Stimulated activated CD4-positive, alpha-beta T cell treated with anti-CD3 and anti-CD28 coated beads, Interleukin-1b, Interleukin-23, amount 100 ng/mL, for 48 hours (primary cell): ENCODE measurements around the gene CACNG4.

Experiments used
- DNase-seq: peaks from one replicate; pipeline ENCODE4 v3.0.0-alpha.2; 2020

Gene CACNG4

DNA sequence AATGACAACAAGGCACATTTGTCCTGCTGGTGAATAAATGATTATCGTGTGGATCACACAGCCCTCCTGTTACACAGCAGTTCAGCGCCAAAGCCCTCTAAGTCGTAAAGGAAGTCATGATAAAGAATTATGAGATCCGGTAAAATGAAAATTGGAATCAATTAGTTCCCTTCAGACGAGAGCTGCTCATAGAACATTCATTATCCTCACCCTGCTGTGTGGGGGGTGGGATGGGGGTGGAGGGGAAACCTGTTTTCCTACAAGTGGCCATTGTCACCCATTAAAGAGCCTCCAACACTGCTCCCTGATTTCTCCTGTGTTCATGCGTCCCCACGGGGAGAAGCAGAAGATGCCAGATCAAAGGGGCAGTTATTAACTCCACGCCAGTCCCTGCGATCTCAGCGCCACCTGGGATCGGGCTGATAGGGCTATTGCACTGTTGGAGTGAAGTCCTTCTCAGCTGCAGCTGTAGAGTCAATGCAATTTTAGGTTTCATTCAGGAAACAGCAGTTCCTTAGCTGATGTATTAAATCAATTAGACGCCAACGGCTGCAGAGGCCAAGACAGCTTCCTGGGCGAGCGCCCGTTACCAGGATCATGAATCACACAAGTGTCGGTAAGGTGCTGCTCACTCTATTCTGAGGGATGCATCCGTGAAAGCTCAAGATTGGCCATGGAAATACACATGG lies 19.2 kb upstream of the CACNG4 start:
- no peak for DNase-seq

DNA sequence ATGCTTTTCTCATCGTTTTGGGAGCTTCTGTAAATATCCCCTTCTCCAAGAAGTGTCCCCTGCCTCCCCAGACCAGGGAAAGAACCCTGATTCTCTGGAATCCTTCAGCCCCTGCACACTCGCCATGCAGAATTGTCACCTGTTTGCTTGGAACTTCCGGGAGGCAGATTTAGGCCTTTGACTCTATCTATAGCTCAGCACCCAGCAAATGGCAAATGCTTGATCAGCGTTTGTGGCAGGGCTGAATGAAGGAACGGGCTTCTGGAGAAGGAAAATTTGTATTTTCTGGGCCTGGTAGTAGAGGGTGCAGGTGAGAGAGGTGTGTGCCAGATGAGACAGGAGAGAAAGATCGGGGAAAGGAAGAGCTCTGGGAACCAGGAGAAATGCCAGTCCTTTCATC lies 18.3 kb upstream of the CACNG4 start:
- no peak for DNase-seq

DNA sequence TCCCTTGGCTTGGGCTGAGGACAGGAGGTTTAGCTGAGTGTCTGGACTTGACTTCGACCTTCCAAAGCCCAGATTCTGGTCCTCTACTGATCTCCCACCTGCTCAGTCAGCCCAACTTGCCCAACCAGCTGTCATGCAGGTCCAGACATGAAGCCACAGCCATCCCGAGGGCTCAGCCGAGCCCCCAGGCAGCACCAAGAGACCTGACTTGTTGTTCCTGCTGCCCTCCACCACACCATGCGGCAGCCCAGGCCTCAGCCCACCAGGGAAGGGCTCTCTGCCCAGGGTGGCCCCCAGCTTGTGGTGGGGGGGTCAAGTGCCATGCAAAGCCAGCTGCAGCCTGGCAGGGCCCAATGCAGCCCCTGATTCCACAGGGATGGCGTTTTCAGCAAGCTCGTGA lies 17.2 kb upstream of the CACNG4 start:
- DNase-seq, result no peak

DNA sequence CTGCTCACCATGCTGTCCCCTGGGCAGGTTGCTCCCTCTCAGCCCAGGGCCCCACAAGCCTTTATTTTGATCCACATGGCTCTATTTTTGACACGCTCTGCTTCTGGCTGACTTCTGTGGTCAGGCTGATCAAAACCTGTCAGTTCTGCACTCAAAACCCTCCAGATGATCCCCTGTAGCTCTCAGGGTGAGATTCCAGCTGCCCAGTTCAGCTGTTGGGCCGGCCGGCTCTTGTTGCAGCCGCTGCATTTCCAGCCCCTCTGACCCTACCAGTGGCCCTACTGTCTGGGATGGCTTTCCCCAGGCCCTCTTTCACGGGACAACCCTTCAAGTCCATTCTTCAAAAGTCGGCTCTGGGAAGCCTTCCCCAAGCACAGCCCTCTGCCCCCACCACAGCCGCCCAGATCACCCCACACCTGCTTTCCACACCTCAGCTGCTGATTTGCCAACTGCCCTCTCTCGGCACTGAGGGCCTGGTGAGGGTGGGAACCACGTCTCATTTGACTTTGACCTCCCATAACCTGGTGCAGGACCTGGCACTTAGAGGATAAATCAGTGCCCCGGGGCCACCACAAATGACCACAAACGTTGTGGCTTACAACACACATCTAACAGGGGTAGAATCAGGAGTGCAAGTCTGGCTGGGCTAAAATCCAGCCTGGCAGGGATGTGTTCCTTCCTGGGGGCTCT lies 16.3 kb upstream of the CACNG4 start:
- DNase-seq, result no peak

DNA sequence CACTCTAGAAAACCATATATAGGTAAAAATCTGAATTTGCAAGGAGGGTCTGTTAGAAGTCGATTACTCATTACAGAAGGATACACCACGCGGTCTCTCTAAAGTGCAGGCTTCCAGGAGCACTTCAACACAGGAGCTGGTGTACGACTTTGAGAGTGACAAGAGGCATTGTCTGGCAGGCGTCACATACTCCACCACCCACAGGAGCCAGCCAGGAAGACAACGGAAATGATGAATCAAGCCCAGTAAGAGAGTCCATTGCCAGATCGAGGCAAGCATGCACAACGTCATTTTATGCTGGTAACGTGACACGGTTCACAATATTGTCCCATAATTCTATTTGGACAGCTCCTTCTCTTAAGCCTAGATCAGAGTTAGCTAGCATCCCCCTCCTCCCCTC lies 15.0 kb upstream of the CACNG4 start:
- no peak for DNase-seq

DNA sequence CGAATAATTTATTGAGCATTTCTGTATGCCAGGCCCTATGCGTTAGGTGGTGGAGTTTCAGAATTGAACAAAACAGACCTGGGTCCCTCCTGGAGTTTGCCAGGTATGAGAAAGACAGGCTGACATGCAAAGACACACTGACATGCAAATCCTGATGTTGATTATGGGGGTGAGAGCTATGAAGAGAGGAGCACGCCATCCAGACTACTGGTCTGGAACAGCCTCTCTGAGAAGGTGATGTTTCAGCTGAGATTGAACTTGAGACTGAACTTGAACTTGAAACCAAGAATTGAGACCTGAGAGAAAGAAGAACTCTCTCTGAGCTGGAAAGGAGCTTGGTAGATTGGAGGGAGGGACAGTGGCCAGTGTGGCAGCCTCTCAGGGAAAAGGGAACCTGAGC lies 14.2 kb upstream of the CACNG4 start:
- DNase-seq, result no peak

DNA sequence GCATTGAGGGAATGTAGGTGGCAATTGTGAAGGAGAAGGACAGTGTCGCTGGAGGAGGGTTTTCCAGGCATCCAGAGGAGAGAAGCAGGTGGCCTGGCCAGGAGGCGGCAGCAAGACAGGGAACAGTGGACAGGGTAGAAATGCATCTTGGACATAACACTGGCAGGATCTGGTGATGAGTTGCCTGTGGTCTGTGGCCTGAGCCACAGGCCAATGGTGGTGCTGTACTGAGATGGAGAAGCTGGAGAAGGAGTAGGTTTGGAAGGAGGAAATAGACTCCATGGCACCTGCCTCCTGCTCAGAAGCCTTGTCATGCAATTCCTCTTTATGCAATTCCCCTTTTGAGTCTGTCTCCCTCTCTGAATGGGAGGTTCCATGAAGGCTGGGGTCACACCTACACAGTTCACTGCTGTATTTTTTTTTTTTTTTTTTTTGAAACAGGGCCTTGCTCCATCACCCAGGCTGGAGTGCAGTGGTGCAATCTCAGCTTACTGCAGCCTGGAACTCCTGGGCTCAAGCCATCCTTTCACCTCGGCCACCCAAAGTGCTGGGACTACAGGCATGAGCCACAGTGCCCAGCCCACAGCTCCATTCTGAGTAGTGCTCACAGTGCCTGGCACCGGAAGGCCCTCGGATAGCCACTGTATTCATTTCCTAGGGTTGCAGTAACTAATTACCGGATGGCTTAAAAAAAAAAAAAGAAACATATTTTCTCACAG lies 13.5 kb upstream of the CACNG4 start:
- no peak for DNase-seq

DNA sequence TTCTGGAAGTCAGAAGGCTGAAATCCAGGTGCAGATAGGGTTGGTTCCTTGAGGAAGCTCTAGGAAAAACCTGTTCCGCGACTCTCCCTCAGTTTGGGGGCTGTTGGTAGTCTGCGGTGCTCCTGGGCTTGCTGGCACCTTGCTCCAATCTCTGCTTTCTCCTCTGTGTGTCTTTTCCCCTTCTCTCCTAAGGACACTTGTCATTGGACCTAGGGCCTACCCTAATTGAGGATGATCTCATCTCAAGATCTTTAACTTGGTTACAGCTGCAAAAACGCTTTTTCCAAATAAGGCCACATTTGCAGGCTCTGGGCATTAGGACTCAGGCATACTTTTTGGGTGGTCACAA lies 12.9 kb upstream of the CACNG4 start:
- DNase-seq, result no peak

GRCh38 chr17:66952031-66952524 lies 12.4 kb upstream of the CACNG4 start:
- DNase-seq, result no peak

- DNase-seq, result no peak
These were observed 11.6 kb upstream of the CACNG4 start for GRCh38 chr17:66952681-66953629.

- DNase-seq, result no peak
These were observed 10.9 kb upstream of the CACNG4 start for GRCh38 chr17:66953630-66954020.

- DNase-seq, result no peak
These were observed 9.9 kb upstream of the CACNG4 start for GRCh38 chr17:66954632-66955031.

- no peak for DNase-seq
These were observed 8.7 kb upstream of the CACNG4 start for GRCh38 chr17:66955821-66956220.

- no peak for DNase-seq
These were observed 7.6 kb upstream of the CACNG4 start for GRCh38 chr17:66956941-66957340.

DNA sequence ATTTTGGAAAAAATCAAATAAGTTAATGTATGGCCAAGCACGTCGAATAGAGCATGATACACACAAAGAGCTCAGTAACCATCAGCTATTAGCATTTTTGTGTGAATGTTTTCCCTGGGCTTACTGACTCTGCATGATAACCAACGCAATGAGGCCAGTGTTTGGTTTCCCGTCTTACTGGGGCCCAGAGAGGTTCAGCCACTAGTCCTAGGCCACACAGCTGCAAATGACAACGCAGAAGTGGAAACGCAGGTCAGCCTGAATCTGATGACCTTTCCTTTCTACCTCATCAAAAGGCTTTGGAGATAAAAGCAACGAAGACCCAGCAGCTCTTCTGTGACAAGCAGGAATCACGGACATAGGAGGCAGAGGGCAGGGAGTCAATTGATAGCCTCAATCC lies 7.2 kb upstream of the CACNG4 start:
- DNase-seq, result no peak

- DNase-seq, result no peak
These were observed 6.4 kb upstream of the CACNG4 start for GRCh38 chr17:66957951-66958579.

DNA sequence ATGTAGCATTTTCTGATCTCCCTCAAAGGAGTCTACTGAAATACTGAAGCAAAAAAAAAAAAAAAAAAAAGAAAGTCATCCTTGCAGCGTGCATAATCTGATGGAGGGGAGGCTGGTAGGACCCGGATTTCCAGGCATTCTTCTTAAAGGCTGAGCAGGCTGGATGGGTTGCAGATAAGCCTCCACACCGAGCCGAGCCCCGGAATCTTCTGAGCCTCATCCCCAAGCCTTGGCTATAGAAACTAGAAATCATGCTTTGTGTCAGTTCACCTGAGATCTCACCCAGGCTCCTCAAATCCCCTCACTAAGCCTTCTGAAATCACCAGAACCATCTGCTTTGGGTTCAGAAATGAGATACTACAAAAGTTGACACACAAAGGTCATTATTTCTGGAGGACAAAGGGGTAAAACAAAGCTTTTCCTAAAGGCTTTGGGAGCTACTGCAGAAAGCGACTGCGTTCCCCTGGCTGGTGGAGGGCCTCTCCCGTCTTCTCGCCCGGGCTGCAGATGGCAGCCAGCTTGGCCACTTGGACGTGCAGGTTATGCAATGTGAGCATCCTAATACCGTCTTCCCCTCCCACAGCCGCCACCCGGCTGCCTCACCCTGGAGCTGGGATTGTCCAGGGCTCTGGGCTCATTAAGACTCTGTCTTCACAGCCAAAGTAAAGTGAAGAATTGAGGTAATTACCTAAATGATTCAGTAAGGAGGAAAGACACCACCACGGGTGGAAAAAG lies 4.7 kb upstream of the CACNG4 start:
- no peak for DNase-seq

DNA sequence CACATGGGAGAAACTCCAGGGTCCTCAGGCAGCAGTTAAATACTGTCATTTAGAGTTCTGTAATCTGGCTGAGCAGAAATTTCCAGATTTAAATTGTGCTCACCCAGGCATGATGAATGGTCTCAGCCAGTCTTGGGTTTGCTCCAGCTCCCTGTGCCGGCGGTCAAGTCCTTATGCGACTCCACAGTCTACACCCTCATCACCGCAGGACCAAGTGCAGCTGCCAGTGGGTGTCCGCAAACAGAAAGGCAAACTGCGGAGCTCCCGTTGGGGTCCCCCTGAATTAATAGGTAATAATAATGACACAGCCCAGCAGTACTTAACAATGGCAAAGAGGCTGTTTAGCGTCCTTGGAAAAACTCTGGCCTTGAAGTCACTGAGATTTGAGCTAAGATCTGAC lies 3.9 kb upstream of the CACNG4 start:
- no peak for DNase-seq

GRCh38 chr17:66963521-66963908 lies 992 bp upstream of the CACNG4 start:
- DNase-seq, result no peak

GRCh38 chr17:66964930-66965800 lies 658 bp downstream of the CACNG4 start:
- peak; percentile 15 for DNase-seq

DNA sequence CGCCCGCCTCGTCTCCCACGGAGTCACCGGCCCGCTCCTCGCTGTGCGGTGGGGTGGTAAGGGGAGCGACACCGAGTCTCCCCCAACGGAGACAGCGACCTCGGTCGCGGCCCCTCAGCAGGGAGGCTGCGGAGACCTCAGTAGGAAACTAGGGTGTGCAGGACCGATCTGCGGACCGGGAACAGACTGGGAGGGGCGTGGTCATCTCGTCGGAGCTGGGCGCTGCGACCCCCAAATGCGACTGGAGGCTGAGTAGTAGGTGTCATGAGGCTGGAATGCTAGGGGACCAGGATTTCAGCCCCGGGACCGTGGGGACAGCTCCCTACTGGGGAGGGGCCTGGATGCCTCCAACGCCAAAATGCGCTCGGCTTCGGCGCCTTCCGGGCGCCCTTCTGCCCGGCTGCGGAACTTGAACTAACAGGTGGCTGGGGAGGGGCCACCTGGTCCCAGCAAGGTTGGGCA lies 1.3 kb downstream of the CACNG4 start:
- DNase-seq, result no peak
